KOPT-K1 (cell line): Measurements from ENCODE around the gene PHRF1.
A peak's percentile ranks its signal among the peaks of the same experiment; 100 is the strongest.

Experiments
- H3K27ac ChIP-seq: fragments of 200-600 bp; sonication (generic); 2 replicates; pipeline ENCODE4 v1.5.1; 2016; ENCODE audit warnings: antibody characterized with exemption, mild to moderate bottlenecking, low read depth, low read length; ENCODE audit not compliant: poor library complexity, severe bottlenecking
- H3K36me3 ChIP-seq: fragments of 200-600 bp; sonication (generic); 2 replicates; pipeline ENCODE4 v1.5.1; 2017; ENCODE audit warnings: antibody characterized with exemption, mild to moderate bottlenecking, low read length, moderate library complexity; ENCODE audit not compliant: insufficient read depth
- H3K9me3 ChIP-seq: fragments of 200-600 bp; sonication (generic); 2 replicates; pipeline ENCODE4 v1.5.1; 2017; ENCODE audit warnings: antibody characterized with exemption, low read length, mild to moderate bottlenecking; ENCODE audit not compliant: insufficient read depth, poor library complexity, severe bottlenecking

The PHRF1 gene

GRCh38 chr11:535210-535518, 41.1 kb upstream of the PHRF1 start:
- Histone ChIP-seq H3K27ac (peak overlapping the region; percentile 60), H3K9me3 (no peaks in the 10 kb centered on the region), H3K36me3 (peaks cover 24% of the 10 kb centered on the region)

GRCh38 chr11:535519-536454, 40.5 kb upstream of the PHRF1 start, which contains the start of gene HRAS:
Gene HRAS, minus strand, starts transcription at chr11:535576.
- Histone ChIP-seq H3K9me3 (no peaks in the 10 kb centered on the region), H3K27ac (peak within 1 kb of the TSS; percentile 72), H3K36me3 (peaks cover 24% of the 10 kb centered on the region)

GRCh38 chr11:536841-537621, 39.2 kb upstream of the PHRF1 start, which contains the start of gene LRRC56:
Gene LRRC56, plus strand, starts transcription at chr11:537527. Its CDS starts 3,158 bp downstream, at chr11:540685.
- H3K9me3 ChIP-seq, result no peaks in the 10 kb centered on the region
- peak within 1 kb of the TSS; percentile 17 for H3K27ac ChIP-seq
- H3K36me3 ChIP-seq, result peaks cover 20% of the 10 kb centered on the region

GRCh38 chr11:537622-538430, 38.4 kb upstream of the PHRF1 start:
- Histone ChIP-seq H3K9me3 (no peaks in the 10 kb centered on the region), H3K36me3 (peaks cover 12% of the 10 kb centered on the region; the same call in 1 of the 2 replicates), H3K27ac (peak overlapping the region; percentile 17)

GRCh38 chr11:538431-539051, 37.7 kb upstream of the PHRF1 start:
- no peaks in the 10 kb centered on the region for H3K9me3 ChIP-seq
- H3K27ac ChIP-seq, result no peak overlapping the region
- H3K36me3 ChIP-seq, result peaks cover 6% of the 10 kb centered on the region; the same call in 1 of the 2 replicates

GRCh38 chr11:539971-540481, 36.2 kb upstream of the PHRF1 start:
- Histone ChIP-seq H3K9me3 (no peaks in the 10 kb centered on the region), H3K36me3 (no peaks in the 10 kb centered on the region), H3K27ac (no peak overlapping the region)

GRCh38 chr11:540583-541432, 35.5 kb upstream of the PHRF1 start:
- Histone ChIP-seq H3K36me3 (no peaks in the 10 kb centered on the region), H3K27ac (no peak overlapping the region), H3K9me3 (no peaks in the 10 kb centered on the region)

- Histone ChIP-seq H3K27ac (no peak overlapping the region), H3K9me3 (no peaks in the 10 kb centered on the region), H3K36me3 (no peaks in the 10 kb centered on the region)
Measured at GRCh38 chr11:541433-541885, 34.8 kb upstream of the PHRF1 start.

GRCh38 chr11:544817-545166, 31.5 kb upstream of the PHRF1 start:
- Histone ChIP-seq H3K27ac (no peak overlapping the region), H3K9me3 (no peaks in the 10 kb centered on the region), H3K36me3 (no peaks in the 10 kb centered on the region)

GRCh38 chr11:545171-545570, 31.1 kb upstream of the PHRF1 start:
- Histone ChIP-seq H3K27ac (no peak overlapping the region), H3K36me3 (no peaks in the 10 kb centered on the region), H3K9me3 (no peaks in the 10 kb centered on the region)

- Histone ChIP-seq H3K27ac (no peak overlapping the region), H3K36me3 (no peaks in the 10 kb centered on the region), H3K9me3 (no peaks in the 10 kb centered on the region)
Measured at GRCh38 chr11:548700-549603, 27.3 kb upstream of the PHRF1 start.

- no peaks in the 10 kb centered on the region for H3K36me3 ChIP-seq
Measured at GRCh38 chr11:550021-550745, 26.1 kb upstream of the PHRF1 start.

More at GRCh38 chr11:550021-550745, 26.1 kb upstream of the PHRF1 start:
- H3K27ac ChIP-seq, result no peak overlapping the region
- H3K9me3 ChIP-seq, result no peaks in the 10 kb centered on the region
